Trophoblast cell (in vitro differentiated cells and primary cell): ENCODE measurements around the gene CEMP1.
"Not testable (repeated sequence)": the region's sequence is repeated elsewhere in the genome, so short reads cannot be mapped to it uniquely, and the experiment has no call there.

Source experiments
- DNase-seq, 2 donors: peaks; one replicate each; pipeline ENCODE4 v3.0.0-alpha.2; 2016
- H2AFZ ChIP-seq: 2 replicates; pipeline ENCODE4 v1.6.1; 2013; ENCODE audit warnings: low read length, moderate library complexity, mild to moderate bottlenecking; ENCODE audit not compliant: insufficient read depth, poor library complexity
- H2AK5ac ChIP-seq: 2 replicates; pipeline ENCODE4 v1.6.1; 2013; ENCODE audit warnings: mild to moderate bottlenecking, low read length
- H2BK120ac ChIP-seq: 2 replicates; pipeline ENCODE4 v1.6.1; 2013; ENCODE audit warnings: low read length, mild to moderate bottlenecking, moderate library complexity; ENCODE audit not compliant: insufficient read depth, poor library complexity
- H2BK12ac ChIP-seq: 2 replicates; pipeline ENCODE4 v1.6.1; 2013; ENCODE audit warnings: mild to moderate bottlenecking, low read length, moderate library complexity
- H2BK5ac ChIP-seq: 2 replicates; pipeline ENCODE4 v1.6.1; 2013; ENCODE audit warnings: low read length, low read depth, moderate library complexity, mild to moderate bottlenecking; ENCODE audit not compliant: poor library complexity
- H3K14ac ChIP-seq: 2 replicates; pipeline ENCODE4 v1.6.1; 2013; ENCODE audit warnings: mild to moderate bottlenecking, low read length
- H3K18ac ChIP-seq: 2 replicates; pipeline ENCODE4 v1.6.1; 2013; ENCODE audit warnings: mild to moderate bottlenecking, low read length
- H3K23ac ChIP-seq: 2 replicates; pipeline ENCODE4 v1.6.1; 2013; ENCODE audit warnings: low read length
- H3K27ac ChIP-seq: 2 replicates; pipeline ENCODE4 v1.5.1; 2013; ENCODE audit warnings: low read depth, mild to moderate bottlenecking, inconsistent platforms, low read length, moderate library complexity
- H3K27me3 ChIP-seq: 2 replicates; pipeline ENCODE4 v1.6.1; 2013; ENCODE audit warnings: inconsistent platforms, mild to moderate bottlenecking, low read length, moderate library complexity; ENCODE audit not compliant: insufficient read depth
- H3K36me3 ChIP-seq, 2 experiments: 1 replicate in 1 of 2; 2 replicates in 1 of 2; pipeline ENCODE4 v1.6.1; 2013; ENCODE audit warnings: low read length in 2 of 2, mild to moderate bottlenecking in 2 of 2, moderate library complexity in 1 of 2; ENCODE audit not compliant: insufficient read depth in 2 of 2, control insufficient read depth in 1 of 2
- H3K4ac ChIP-seq: 2 replicates; pipeline ENCODE4 v1.6.1; 2013; ENCODE audit warnings: low read depth, mild to moderate bottlenecking, low read length, moderate library complexity
- H3K4me1 ChIP-seq, 2 experiments: 1 replicate in 1 of 2; 2 replicates in 1 of 2; pipeline ENCODE4 v1.6.1; 2013; ENCODE audit warnings: low read length in 2 of 2, mild to moderate bottlenecking in 2 of 2, moderate library complexity in 1 of 2; ENCODE audit not compliant: insufficient read depth in 2 of 2, control insufficient read depth in 1 of 2
- H3K4me2 ChIP-seq: 2 replicates; pipeline ENCODE4 v1.6.1; 2013; ENCODE audit warnings: inconsistent platforms, mild to moderate bottlenecking, low read length, moderate library complexity
- H3K4me3 ChIP-seq: 2 replicates; pipeline ENCODE4 v1.5.1; 2013; ENCODE audit warnings: mild to moderate bottlenecking, low read depth, low read length, inconsistent platforms
- H3K79me1 ChIP-seq: one replicate; pipeline ENCODE4 v1.6.1; 2013; ENCODE audit warnings: low read length
- H3K79me2 ChIP-seq: 2 replicates; pipeline ENCODE4 v1.6.1; 2013; ENCODE audit warnings: low read length, mild to moderate bottlenecking; ENCODE audit not compliant: control insufficient read depth, insufficient read depth, poor library complexity
- H3K9ac ChIP-seq: 2 replicates; pipeline ENCODE4 v1.6.1; 2013; ENCODE audit warnings: mild to moderate bottlenecking, low read length
- H3K9me3 ChIP-seq: 2 replicates; pipeline ENCODE4 v1.6.1; 2013; ENCODE audit warnings: low read depth, mild to moderate bottlenecking, control low read depth, inconsistent platforms, low read length; ENCODE audit not compliant: insufficient read depth
- H4K12ac ChIP-seq: 2 replicates; pipeline ENCODE4 v1.6.1; 2013; ENCODE audit warnings: low read depth, mild to moderate bottlenecking, low read length, moderate library complexity
- H4K8ac ChIP-seq: 2 replicates; pipeline ENCODE4 v1.6.1; 2013; ENCODE audit warnings: low read depth, mild to moderate bottlenecking, low read length, moderate library complexity
- H4K91ac ChIP-seq: one replicate; pipeline ENCODE4 v1.6.1; 2013; ENCODE audit warnings: low read depth, mild to moderate bottlenecking, low read length, moderate library complexity
- WGBS: extraction: QIAGEN DNeasy Blood & Tissue Kit; methylation state at CpG from one replicate; pipeline ENCODE4 v1.1.7; 2013; ENCODE audit warnings: missing lambda C conversion rate; ENCODE audit not compliant: insufficient read length, insufficient coverage; ENCODE audit errors: extremely low coverage; 5-methylcytosine and 5-hydroxymethylcytosine counted together

Gene CEMP1

GRCh38 chr16:2554709-2555425, 23.7 kb upstream of the CEMP1 start:
- H3K4me2 ChIP-seq, H2BK5ac ChIP-seq, H2BK12ac ChIP-seq, H2BK120ac ChIP-seq, H3K4me3 ChIP-seq, H3K18ac ChIP-seq, H4K8ac ChIP-seq, H2AFZ ChIP-seq, DNase-seq, H3K36me3 ChIP-seq, H3K4ac ChIP-seq, H3K9ac ChIP-seq, H3K9me3 ChIP-seq, H3K23ac ChIP-seq, H3K4me1 ChIP-seq, H3K79me2 ChIP-seq, H3K79me1 ChIP-seq, H3K27ac ChIP-seq, H2AK5ac ChIP-seq, H4K12ac ChIP-seq, H3K27me3 ChIP-seq, H4K91ac ChIP-seq, H3K14ac ChIP-seq: not testable (repeated sequence)
- WGBS = no CpG with 5 or more reads among the region's 13 CpGs

- peak overlapping the region; percentile 89 for H3K27ac ChIP-seq
- H3K79me2 ChIP-seq, H3K9me3 ChIP-seq, H3K23ac ChIP-seq, H2BK12ac ChIP-seq, H3K4me2 ChIP-seq, H2AFZ ChIP-seq, H3K9ac ChIP-seq, H3K27me3 ChIP-seq, H4K12ac ChIP-seq, H3K36me3 ChIP-seq, H3K18ac ChIP-seq, H3K79me1 ChIP-seq, H3K4me3 ChIP-seq, H3K4me1 ChIP-seq: not testable (repeated sequence)
- peak overlapping the region; percentile 27 for H2BK5ac ChIP-seq
- H3K14ac ChIP-seq = peak overlapping the region; percentile 15
- H3K4ac ChIP-seq = peak overlapping the region; percentile 33
- peak overlapping the region; percentile 79 for H2BK120ac ChIP-seq
- no CpG with 5 or more reads among the region's 17 CpGs for WGBS
- peak; percentile 80 to 88 for DNase-seq
- H4K8ac ChIP-seq = peak overlapping the region; percentile 69
- peak overlapping the region; percentile 14 for H2AK5ac ChIP-seq
- peak overlapping the region; percentile 51 for H4K91ac ChIP-seq
These were observed 20.2 kb upstream of the CEMP1 start for GRCh38 chr16:2551420-2551889.

DNA sequence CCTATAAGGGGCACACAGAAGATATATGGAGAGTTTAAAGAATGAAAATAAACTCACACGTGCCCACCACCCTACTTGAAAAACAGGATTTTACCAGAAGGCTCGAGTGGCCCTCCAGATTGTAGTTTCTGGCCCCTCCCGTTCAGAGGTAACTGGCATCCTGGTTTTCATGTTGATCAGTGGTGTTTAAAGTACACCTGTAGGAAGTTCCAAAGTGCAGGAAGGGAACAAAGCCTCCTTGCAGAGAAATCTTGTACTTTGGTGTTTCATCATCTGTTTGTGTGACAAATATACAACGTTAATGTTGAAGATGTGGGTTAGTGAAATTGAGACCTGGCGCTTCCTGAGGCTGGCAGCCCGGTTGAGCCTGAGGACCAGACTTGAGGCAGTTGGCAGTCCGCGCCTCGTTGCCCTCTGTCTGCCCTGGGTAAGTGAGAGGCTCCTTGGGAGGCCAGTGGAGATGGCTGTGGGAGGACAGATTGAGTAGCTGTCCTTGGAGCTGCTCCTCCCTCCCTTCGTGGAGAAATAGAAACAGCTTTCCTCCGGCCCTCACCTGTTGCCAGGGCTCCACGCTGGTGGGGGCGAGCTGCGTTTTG, 19.2 kb upstream of the CEMP1 start:
- not testable (repeated sequence) for H3K4ac ChIP-seq, H3K79me1 ChIP-seq, H3K4me3 ChIP-seq, H3K27me3 ChIP-seq, H3K9me3 ChIP-seq, H3K36me3 ChIP-seq, H3K27ac ChIP-seq, H3K4me1 ChIP-seq, H2BK120ac ChIP-seq, H4K8ac ChIP-seq, H2AFZ ChIP-seq, H2BK12ac ChIP-seq, H3K79me2 ChIP-seq, H3K23ac ChIP-seq, H2BK5ac ChIP-seq, H4K12ac ChIP-seq, H3K14ac ChIP-seq, H2AK5ac ChIP-seq, DNase-seq, H3K9ac ChIP-seq, H4K91ac ChIP-seq, H3K4me2 ChIP-seq, H3K18ac ChIP-seq
- no CpG with 5 or more reads among the region's 14 CpGs for WGBS

DNA sequence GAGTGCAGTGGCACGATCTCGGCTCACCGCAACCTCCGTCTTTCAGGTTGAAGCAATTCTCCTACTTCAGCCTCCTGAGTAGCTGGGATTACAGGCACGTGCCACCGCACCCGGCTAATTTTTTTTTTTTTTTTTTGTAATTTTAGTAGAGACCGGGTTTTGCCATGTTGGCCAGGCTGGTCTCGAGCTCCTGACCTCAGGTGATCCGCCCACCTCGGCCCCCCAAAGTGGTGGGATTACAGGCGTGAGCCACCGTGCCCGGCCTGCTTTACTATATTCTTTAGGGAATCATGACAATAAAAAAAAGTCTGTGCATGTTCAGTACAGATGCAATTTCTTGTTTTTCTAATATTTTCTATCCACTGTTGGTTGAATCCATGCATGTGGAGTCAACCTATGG, 12.6 kb upstream of the CEMP1 start:
- H3K79me1 ChIP-seq, H2BK120ac ChIP-seq, DNase-seq, H3K4me1 ChIP-seq, H3K18ac ChIP-seq, H3K27me3 ChIP-seq, H3K4me2 ChIP-seq, H3K9me3 ChIP-seq, H4K91ac ChIP-seq, H3K23ac ChIP-seq, H3K4me3 ChIP-seq, H2AFZ ChIP-seq, H2BK12ac ChIP-seq, H3K27ac ChIP-seq, H3K4ac ChIP-seq, H2BK5ac ChIP-seq, H3K9ac ChIP-seq, H4K8ac ChIP-seq, H2AK5ac ChIP-seq, H4K12ac ChIP-seq, H3K14ac ChIP-seq: not testable (repeated sequence)
- Histone ChIP-seq H3K79me2 (peaks cover 18% of the 10 kb centered on the region), H3K36me3 (peaks cover 6 to 15% of the 10 kb centered on the region in 2 experiments)
- WGBS = no CpG with 5 or more reads among the region's 14 CpGs
